PC-3 (cell line): ENCODE results near the gene OR12D1. TPM values are rescaled to one million over a fixed set of nuclear protein-coding genes. Genes with fewer than 3 reads are reported as not detected.

Experiments used
- ATAC-seq: fragments of 200-7000 bp; cut with Tn5 transposase; 2 replicates; pipeline ENCODE4 v1.9.1; 2020; ENCODE audit warnings: mild to moderate bottlenecking, moderate library complexity
- Bru-seq: library from RNA; stranded (reverse); fragments of 400-500 nt; gene quantifications from one replicate; lab custom pipeline; 2021; lab: Mats Ljungman, UMichigan
- BruChase-seq, 2 experiments: library from RNA; stranded (reverse); fragments of 400-500 nt; gene quantifications; one replicate each; lab custom pipeline; 2021; lab: Mats Ljungman, UMichigan
- BruUV-seq: library from RNA; stranded (reverse); fragments of 400-500 nt; replicated peaks from 2 replicates; lab custom pipeline; 2021; lab: Mats Ljungman, UMichigan
- CTCF ChIA-PET: fragments of 300-600 bp; sonication (Branson Sonifier 250); formaldehyde crosslinking; loops from one replicate; lab custom pipeline; 2022; ENCODE audit warnings: antibody characterized with exemption; lab: Charles Lee
- POLR2A ChIA-PET: fragments of 300-600 bp; sonication (Branson Sonifier 250); formaldehyde crosslinking; loops from one replicate; lab custom pipeline; 2022; ENCODE audit warnings: antibody characterized with exemption; ENCODE audit not compliant: unreplicated experiment; lab: Charles Lee
- DNase-seq: peaks from one replicate; pipeline ENCODE4 v3.0.0-alpha.2; 2015
- H2AFZ ChIP-seq: fragments of 300-600 bp; sonication (generic); 2 replicates; pipeline ENCODE4 v1.6.0; 2016; ENCODE audit warnings: antibody characterized with exemption, low read length
- H3F3A ChIP-seq: fragments of 300-600 bp; sonication (generic); one replicate; pipeline ENCODE4 v1.6.0; 2017; ENCODE audit warnings: antibody characterized with exemption, low read length, control low read depth, mild to moderate bottlenecking; ENCODE audit not compliant: unreplicated experiment
- H3K27ac ChIP-seq: fragments of 300-600 bp; sonication (generic); 2 replicates; pipeline ENCODE4 v1.5.1; 2016; ENCODE audit warnings: mild to moderate bottlenecking, low read length
- H3K27me3 ChIP-seq: fragments of 300-600 bp; sonication (generic); 2 replicates; pipeline ENCODE4 v1.6.1; 2016; ENCODE audit warnings: low read length, mixed read lengths
- H3K36me3 ChIP-seq: fragments of 300-600 bp; sonication (generic); 2 replicates; pipeline ENCODE4 v1.6.1; 2016; ENCODE audit warnings: low read depth, mixed run types, low read length, mixed read lengths
- H3K4me1 ChIP-seq: fragments of 300-600 bp; sonication (generic); 2 replicates; pipeline ENCODE4 v1.5.1; 2016; ENCODE audit warnings: low read length; ENCODE audit not compliant: insufficient read depth
- H3K4me2 ChIP-seq: fragments of 300-600 bp; sonication (generic); 2 replicates; pipeline ENCODE4 v1.6.0; 2016; ENCODE audit warnings: low read length
- H3K4me3 ChIP-seq: fragments of 300-600 bp; sonication (generic); 2 replicates; pipeline ENCODE4 v1.5.1; 2016; ENCODE audit warnings: mild to moderate bottlenecking, low read length, mixed read lengths
- H3K79me2 ChIP-seq: fragments of 300-600 bp; sonication (generic); 2 replicates; pipeline ENCODE4 v1.6.1; 2017; ENCODE audit warnings: low read length, mixed read lengths
- H3K9ac ChIP-seq: fragments of 300-600 bp; sonication (generic); 2 replicates; pipeline ENCODE4 v1.6.0; 2016; ENCODE audit warnings: mild to moderate bottlenecking, low read length
- H3K9me2 ChIP-seq: fragments of 300-600 bp; sonication (generic); replicated peaks from 2 replicates; pipeline ENCODE4 v1.6.1; 2016; ENCODE audit warnings: mixed run types, low read length, mixed read lengths
- H3K9me3 ChIP-seq: fragments of 300-600 bp; sonication (generic); 2 replicates; pipeline ENCODE4 v1.6.1; 2016; ENCODE audit warnings: low read length, mixed read lengths
- H4K20me1 ChIP-seq: fragments of 300-600 bp; sonication (generic); 2 replicates; pipeline ENCODE4 v1.6.1; 2016; ENCODE audit warnings: low read length, mixed read lengths
- EZH2 ChIP-seq: fragments of 300-600 bp; sonication (generic); IDR thresholded peaks from one replicate; pipeline ENCODE4 v1.6.1; 2017; ENCODE audit warnings: antibody characterized with exemption, mild to moderate bottlenecking, low read length; ENCODE audit not compliant: unreplicated experiment
- EZH2phosphoT487 ChIP-seq: fragments of 300-600 bp; sonication (generic); IDR thresholded peaks from 2 replicates; pipeline ENCODE4 v1.6.1; 2018; ENCODE audit warnings: mild to moderate bottlenecking, antibody characterized with exemption, low read length, borderline replicate concordance
- intact Hi-C: fragments of 100-400 bp; cut with micrococcal nuclease; formaldehyde crosslinking; loops from 2 replicates; pipeline ENCODE4 v1.9.0; 2023
- long read RNA-seq: library from polyadenylated mRNA; unstranded; transcript quantifications from one replicate; pipeline ENCODE4 v2.0.0, GENCODE V29; 2021; ENCODE audit not compliant: unreplicated experiment
- total RNA-seq: library from RNA; depleted of rRNA; stranded (reverse); fragments of >200 nt; gene quantifications from 2 replicates; pipeline ENCODE4 v1.2.3, GENCODE V29; 2014; rRNA removed
- TF ChIP-seq, protein P1 (sequence below): fragments of 300-600 bp; sonication (generic); conservative IDR thresholded peaks from 2 replicates; pipeline ENCODE4 v1.5.1; 2017; ENCODE audit warnings: antibody characterized with exemption, low read depth, mild to moderate bottlenecking, low read length

OR12D1 gene
- total RNA-seq (not detected in 2 replicates), Bru-seq, nascent RNA (not detected), BruChase-seq, experiment 1, labeled RNA remaining after a 6-hour chase (not detected), BruChase-seq, experiment 2, labeled RNA remaining after a 2-hour chase (not detected)
- long read RNA-seq: 0 reads

DNA sequence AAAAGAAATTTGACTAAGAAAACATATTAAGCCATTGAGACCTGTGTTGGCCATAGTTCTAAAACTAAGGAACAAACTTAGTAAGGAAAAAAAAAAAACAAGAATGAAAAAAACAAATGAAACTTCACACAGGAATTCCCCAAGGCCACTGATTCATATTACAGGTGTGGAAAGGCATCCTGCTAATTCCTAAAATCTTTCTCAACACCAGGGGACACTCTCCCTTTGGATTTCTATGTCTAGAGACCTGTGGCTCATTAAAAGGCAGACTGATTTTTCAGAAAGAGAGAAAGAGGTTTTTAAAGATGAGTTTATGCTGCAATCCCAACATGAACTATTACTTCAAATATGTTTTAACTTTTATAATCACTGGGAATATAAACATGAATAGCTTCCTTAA is at the start of gene OR12D1:
Gene OR12D1, plus strand, starts transcription at position 341 of the 400 bp plus-strand sequence.
- ChIA-PET CTCF (no interaction called here), POLR2A (no interaction called here)
- Histone ChIP-seq H3K9ac (no peak within 1 kb of the TSS), H2AFZ (no peak within 1 kb of the TSS), H3F3A (no peaks in the 10 kb centered on the region), H3K9me2 (no peaks in the 10 kb centered on the region), H4K20me1 (no peaks in the 10 kb centered on the region), H3K4me2 (no peak within 1 kb of the TSS), H3K27ac (no peak within 1 kb of the TSS), H3K79me2 (no peaks in the 10 kb centered on the region), H3K4me3 (no peak within 1 kb of the TSS), H3K36me3 (no peaks in the 10 kb centered on the region), H3K9me3 (no peaks in the 10 kb centered on the region), H3K4me1 (no peaks in the 10 kb centered on the region), H3K27me3 (peaks cover 18% of the 10 kb centered on the region; the same call in 1 of the 2 replicates)
- DNase-seq: peak; percentile 36
- no peak for TF ChIP-seq EZH2
- TF ChIP-seq, protein P1, sequence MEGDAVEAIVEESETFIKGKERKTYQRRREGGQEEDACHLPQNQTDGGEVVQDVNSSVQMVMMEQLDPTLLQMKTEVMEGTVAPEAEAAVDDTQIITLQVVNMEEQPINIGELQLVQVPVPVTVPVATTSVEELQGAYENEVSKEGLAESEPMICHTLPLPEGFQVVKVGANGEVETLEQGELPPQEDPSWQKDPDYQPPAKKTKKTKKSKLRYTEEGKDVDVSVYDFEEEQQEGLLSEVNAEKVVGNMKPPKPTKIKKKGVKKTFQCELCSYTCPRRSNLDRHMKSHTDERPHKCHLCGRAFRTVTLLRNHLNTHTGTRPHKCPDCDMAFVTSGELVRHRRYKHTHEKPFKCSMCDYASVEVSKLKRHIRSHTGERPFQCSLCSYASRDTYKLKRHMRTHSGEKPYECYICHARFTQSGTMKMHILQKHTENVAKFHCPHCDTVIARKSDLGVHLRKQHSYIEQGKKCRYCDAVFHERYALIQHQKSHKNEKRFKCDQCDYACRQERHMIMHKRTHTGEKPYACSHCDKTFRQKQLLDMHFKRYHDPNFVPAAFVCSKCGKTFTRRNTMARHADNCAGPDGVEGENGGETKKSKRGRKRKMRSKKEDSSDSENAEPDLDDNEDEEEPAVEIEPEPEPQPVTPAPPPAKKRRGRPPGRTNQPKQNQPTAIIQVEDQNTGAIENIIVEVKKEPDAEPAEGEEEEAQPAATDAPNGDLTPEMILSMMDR: peak; percentile 57
- no TSS peak for BruUV-seq
- intact Hi-C loops: loop anchor here (1.0 kb wide), 1 partner anchor 175 kb away; no protein-coding TSS in a partner anchor
- peak; percentile 48; the same call in 1 of the 2 replicates for ATAC-seq

DNA sequence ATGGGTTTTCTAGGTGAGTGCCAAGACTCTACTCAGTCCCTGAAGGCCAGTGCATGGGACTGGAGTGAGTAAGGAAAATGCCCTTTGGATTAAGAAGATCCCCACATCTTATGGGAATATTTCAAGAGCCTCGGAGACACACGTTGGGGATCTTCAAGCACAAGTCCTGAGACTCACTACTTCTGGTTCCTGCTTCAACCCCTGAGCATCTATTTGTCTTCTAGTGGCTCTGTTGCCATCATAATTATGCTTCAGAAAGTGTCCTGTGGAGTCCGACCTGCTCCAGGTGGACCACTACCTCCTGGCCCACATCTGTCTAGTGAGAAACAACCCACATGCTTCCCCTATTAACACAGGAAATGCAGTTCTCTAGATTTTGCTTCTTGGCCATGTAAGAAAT is 46.0 kb upstream of the OR12D1 start, which contains the start of gene OR5V1:
Gene OR5V1, minus strand, starts transcription at position 101 of the 400 bp plus-strand sequence. CDS start 12,670 bp downstream, outside the sequence.
- Histone ChIP-seq H3K9me3 (no peaks in the 10 kb centered on the region), H3K9ac (no peak within 1 kb of the TSS), H3K9me2 (no peaks in the 10 kb centered on the region), H3F3A (no peaks in the 10 kb centered on the region), H3K4me1 (no peaks in the 10 kb centered on the region), H3K4me2 (no peak within 1 kb of the TSS), H4K20me1 (no peaks in the 10 kb centered on the region), H3K4me3 (no peak within 1 kb of the TSS), H3K79me2 (no peaks in the 10 kb centered on the region), H2AFZ (no peak within 1 kb of the TSS), H3K36me3 (no peaks in the 10 kb centered on the region), H3K27ac (no peak within 1 kb of the TSS), H3K27me3 (peaks cover 14% of the 10 kb centered on the region; the same call in 1 of the 2 replicates)
- ChIA-PET POLR2A (no interaction called here), CTCF (no interaction called here)
- ATAC-seq: no peak
- intact Hi-C loops: no loop called here
- BruUV-seq: no TSS peak
- DNase-seq: no peak
- TF ChIP-seq EZH2phosphoT487 (no peak), EZH2 (no peak)
- TF ChIP-seq, protein P1: no peak

DNA sequence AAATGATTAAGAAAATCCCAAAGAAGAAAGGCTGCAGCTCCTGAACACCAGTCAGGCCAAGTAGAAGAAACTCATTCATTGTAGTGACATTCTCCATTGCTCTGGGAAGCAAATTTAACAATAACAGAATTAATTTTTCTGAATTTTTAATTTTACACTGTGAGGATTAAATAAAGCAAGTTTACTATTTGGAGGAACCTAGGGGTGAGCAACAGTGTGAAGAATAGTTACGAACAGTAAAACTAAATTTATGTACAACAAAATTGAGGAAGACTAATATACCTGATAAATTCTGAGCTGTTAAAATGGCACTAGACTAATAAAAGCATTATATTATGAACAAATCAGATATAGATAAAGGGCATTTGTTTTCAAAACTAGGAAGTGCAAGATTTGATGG is 39.5 kb upstream of the OR12D1 start, which contains the start of gene OR12D3:
Gene OR12D3, minus strand, starts transcription at position 101 of the 400 bp plus-strand sequence. Its CDS starts 4 bp downstream, at position 97.
- CTCF ChIA-PET: no interaction called here

More for the DNA sequence above, 39.5 kb upstream of the OR12D1 start, which contains the start of gene OR12D3:
- no peak within 1 kb of the TSS for H2AFZ ChIP-seq
- no peaks in the 10 kb centered on the region for H4K20me1 ChIP-seq
- no peak for DNase-seq
- H3K4me1 ChIP-seq: no peaks in the 10 kb centered on the region
- no peaks in the 10 kb centered on the region for H3K79me2 ChIP-seq
- no peaks in the 10 kb centered on the region for H3F3A ChIP-seq
- no TSS peak for BruUV-seq
- no peaks in the 10 kb centered on the region for H3K9me2 ChIP-seq
- intact Hi-C loops: no loop called here
- no peak within 1 kb of the TSS for H3K4me3 ChIP-seq
- no peak within 1 kb of the TSS for H3K27ac ChIP-seq
- no peaks in the 10 kb centered on the region for H3K9me3 ChIP-seq
- H3K9ac ChIP-seq: no peak within 1 kb of the TSS
- no peak for ATAC-seq
- TF ChIP-seq, protein P1: no peak
- no peak for TF ChIP-seq EZH2
- TF ChIP-seq EZH2phosphoT487: no peak
- POLR2A ChIA-PET: no interaction called here
- H3K27me3 ChIP-seq: peaks cover 25% of the 10 kb centered on the region; the same call in 1 of the 2 replicates
- H3K36me3 ChIP-seq: no peaks in the 10 kb centered on the region
- H3K4me2 ChIP-seq: no peak within 1 kb of the TSS
